ENCODE results near the gene TASL. TPM values are rescaled to one million over a fixed set of nuclear protein-coding genes. Genes with fewer than 3 reads are reported as not detected.
"Not testable (repeated sequence)": the region's sequence is repeated elsewhere in the genome, so short reads cannot be mapped to it uniquely, and the experiment has no call there.

TASL gene
- polyA plus RNA-seq, 1 donor (not counting 4 experiments of a cell fraction or from before 2014, with no cell fraction given), result not detected

DNA sequence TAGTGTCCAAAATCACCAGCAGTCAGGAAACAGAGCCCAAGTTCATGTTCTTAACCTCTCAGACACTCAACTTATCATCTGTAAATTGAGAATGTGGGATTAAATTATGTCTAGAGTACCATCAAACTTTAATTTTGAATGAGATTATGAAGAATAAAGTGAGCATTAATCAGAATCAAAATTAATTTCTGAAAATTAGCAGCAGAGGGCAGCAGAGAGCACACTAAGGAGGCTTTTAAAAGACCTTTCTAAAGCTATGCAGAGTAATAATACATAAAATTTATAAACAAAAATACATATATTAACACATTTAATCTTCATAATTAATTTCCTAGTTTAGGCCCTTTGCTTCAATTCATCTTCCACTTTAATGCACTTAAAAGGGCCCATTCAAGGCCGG, 7.1 kb downstream of the TASL start:
- Histone ChIP-seq H3K27me3 (ENCODE audit: control insufficient read depth, extremely low read depth, insufficient read depth, low read length) (no peaks in the 10 kb centered on the region), H4K20me1 (ENCODE audit: control insufficient read depth, extremely low read depth, insufficient read depth, low read length) (no peaks in the 10 kb centered on the region), H3K4me3 (ENCODE audit: control insufficient read depth in 2 of 3, extremely low read depth in 1 of 3, insufficient read depth in 2 of 3, low read depth in 1 of 3, low read length in 3 of 3) (no peak overlapping the region), H3K9me1 (ENCODE audit: control insufficient read depth, extremely low read depth, insufficient read depth, low read length) (no peaks in the 10 kb centered on the region), H2AFZ (ENCODE audit: control insufficient read depth, low read length) (no peak overlapping the region), H3K9me3 (ENCODE audit: control insufficient read depth, low read depth, low read length) (no peaks in the 10 kb centered on the region), H3K4me1 (ENCODE audit: control insufficient read depth, extremely low read depth, insufficient read depth, low read length) (no peaks in the 10 kb centered on the region), H3K36me3 (ENCODE audit: control insufficient read depth in 2 of 2, extremely low read depth in 1 of 2, insufficient read depth in 2 of 2, low read length in 2 of 2) (no peaks in the 10 kb centered on the region), H3K9ac (ENCODE audit: control insufficient read depth, extremely low read depth, insufficient read depth, low read length) (no peak overlapping the region), H3K79me2 (ENCODE audit: control insufficient read depth, insufficient read depth, low read length) (no peaks in the 10 kb centered on the region), H3K27ac (ENCODE audit: control insufficient read depth, insufficient read depth, low read length) (no peak overlapping the region), H3K4me2 (ENCODE audit: control insufficient read depth, extremely low read depth, insufficient read depth, low read depth, low read length) (no peak overlapping the region)
- no peak for DNase-seq (ENCODE audit: low read depth, low spot score)
- dilution Hi-C loops (cut with MboI; ENCODE audit: extremely low pct_ligation_motif_present, low sequenced_read_pairs), result no loop called here
- no peak for TF ChIP-seq EZH2 (IDR thresholded peaks at IDR 0.05; ENCODE audit: low read length)
- TF ChIP-seq, protein P1, sequence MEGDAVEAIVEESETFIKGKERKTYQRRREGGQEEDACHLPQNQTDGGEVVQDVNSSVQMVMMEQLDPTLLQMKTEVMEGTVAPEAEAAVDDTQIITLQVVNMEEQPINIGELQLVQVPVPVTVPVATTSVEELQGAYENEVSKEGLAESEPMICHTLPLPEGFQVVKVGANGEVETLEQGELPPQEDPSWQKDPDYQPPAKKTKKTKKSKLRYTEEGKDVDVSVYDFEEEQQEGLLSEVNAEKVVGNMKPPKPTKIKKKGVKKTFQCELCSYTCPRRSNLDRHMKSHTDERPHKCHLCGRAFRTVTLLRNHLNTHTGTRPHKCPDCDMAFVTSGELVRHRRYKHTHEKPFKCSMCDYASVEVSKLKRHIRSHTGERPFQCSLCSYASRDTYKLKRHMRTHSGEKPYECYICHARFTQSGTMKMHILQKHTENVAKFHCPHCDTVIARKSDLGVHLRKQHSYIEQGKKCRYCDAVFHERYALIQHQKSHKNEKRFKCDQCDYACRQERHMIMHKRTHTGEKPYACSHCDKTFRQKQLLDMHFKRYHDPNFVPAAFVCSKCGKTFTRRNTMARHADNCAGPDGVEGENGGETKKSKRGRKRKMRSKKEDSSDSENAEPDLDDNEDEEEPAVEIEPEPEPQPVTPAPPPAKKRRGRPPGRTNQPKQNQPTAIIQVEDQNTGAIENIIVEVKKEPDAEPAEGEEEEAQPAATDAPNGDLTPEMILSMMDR (optimal IDR thresholded peaks at IDR 0.05 in 1 of 3, IDR thresholded peaks at IDR 0.05 in 1 of 3, conservative IDR thresholded peaks at IDR 0.05 in 1 of 3; ENCODE audit: extremely low read depth in 1 of 3, insufficient read depth in 2 of 3, low read length in 3 of 3), result peak in 2 of 3 experiments; percentile 14 to 35
- FAIRE-seq, result no peak

DNA sequence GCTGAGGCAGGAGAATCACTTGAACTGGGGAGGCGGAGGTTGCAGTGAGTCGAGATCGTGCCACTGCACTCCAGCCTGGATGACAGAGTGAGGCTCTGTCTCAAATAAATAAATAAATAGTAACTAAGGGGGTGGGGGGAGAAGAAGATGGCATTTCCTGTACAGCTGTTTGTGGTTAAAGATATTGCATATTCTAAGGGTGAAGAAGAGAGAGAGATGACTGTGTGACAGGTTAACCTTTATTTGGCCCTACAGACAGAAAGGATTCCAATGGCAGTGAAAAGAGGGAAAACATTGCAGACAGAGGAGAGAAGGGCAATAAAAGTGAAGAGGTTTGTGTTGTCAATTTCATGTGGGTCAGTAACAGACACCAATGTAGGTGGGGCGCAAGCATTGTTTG, 9.4 kb downstream of the TASL start:
- Histone ChIP-seq H3K9me3 (ENCODE audit: control insufficient read depth, low read depth, low read length) (no peaks in the 10 kb centered on the region), H3K4me2 (ENCODE audit: control insufficient read depth, extremely low read depth, insufficient read depth, low read depth, low read length) (peak overlapping the region; percentile 27), H3K79me2 (ENCODE audit: control insufficient read depth, insufficient read depth, low read length) (no peaks in the 10 kb centered on the region), H3K27ac (ENCODE audit: control insufficient read depth, insufficient read depth, low read length) (no peak overlapping the region), H3K36me3 (ENCODE audit: control insufficient read depth in 2 of 2, extremely low read depth in 1 of 2, insufficient read depth in 2 of 2, low read length in 2 of 2) (no peaks in the 10 kb centered on the region), H3K9ac (ENCODE audit: control insufficient read depth, extremely low read depth, insufficient read depth, low read length) (no peak overlapping the region), H3K27me3 (ENCODE audit: control insufficient read depth, extremely low read depth, insufficient read depth, low read length) (no peaks in the 10 kb centered on the region), H2AFZ (ENCODE audit: control insufficient read depth, low read length) (no peak overlapping the region), H3K4me1 (ENCODE audit: control insufficient read depth, extremely low read depth, insufficient read depth, low read length) (no peaks in the 10 kb centered on the region), H3K9me1 (ENCODE audit: control insufficient read depth, extremely low read depth, insufficient read depth, low read length) (no peaks in the 10 kb centered on the region), H4K20me1 (ENCODE audit: control insufficient read depth, extremely low read depth, insufficient read depth, low read length) (no peaks in the 10 kb centered on the region), H3K4me3 (ENCODE audit: control insufficient read depth in 2 of 3, extremely low read depth in 1 of 3, insufficient read depth in 2 of 3, low read depth in 1 of 3, low read length in 3 of 3) (no peak overlapping the region)
- no peak for DNase-seq (ENCODE audit: low read depth, low spot score)
- FAIRE-seq, result no peak
- dilution Hi-C loops (cut with MboI; ENCODE audit: extremely low pct_ligation_motif_present, low sequenced_read_pairs), result no loop called here
- no peak for TF ChIP-seq EZH2 (IDR thresholded peaks at IDR 0.05; ENCODE audit: low read length)
- TF ChIP-seq, protein P1 (optimal IDR thresholded peaks at IDR 0.05 in 1 of 3, IDR thresholded peaks at IDR 0.05 in 1 of 3, conservative IDR thresholded peaks at IDR 0.05 in 1 of 3; ENCODE audit: extremely low read depth in 1 of 3, insufficient read depth in 2 of 3, low read length in 3 of 3), result no peak

DNA sequence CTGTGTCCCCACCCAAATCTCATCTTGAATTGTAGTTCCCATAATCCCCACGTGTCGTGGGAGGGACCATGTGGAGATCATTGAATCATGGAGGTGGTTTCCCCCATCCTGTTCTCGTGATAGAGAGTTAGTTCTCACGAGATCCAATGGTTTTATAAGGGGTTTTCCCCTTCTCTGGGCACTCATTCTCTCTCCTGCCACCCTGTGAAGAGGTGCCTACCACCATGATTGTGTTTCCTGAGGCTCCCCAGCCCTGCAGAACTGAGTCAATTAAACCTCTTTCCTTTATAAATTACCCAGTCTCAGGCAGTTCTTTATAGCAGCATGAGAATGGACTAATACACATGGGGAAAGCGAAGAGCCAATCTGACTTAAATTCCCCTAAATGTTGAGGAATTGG, 14.5 kb downstream of the TASL start:
- H3K4me3 ChIP-seq (ENCODE audit: control insufficient read depth in 2 of 3, extremely low read depth in 1 of 3, insufficient read depth in 2 of 3, low read depth in 1 of 3, low read length in 3 of 3); H3K4me1 ChIP-seq (ENCODE audit: control insufficient read depth, extremely low read depth, insufficient read depth, low read length); H3K79me2 ChIP-seq (ENCODE audit: control insufficient read depth, insufficient read depth, low read length); H3K4me2 ChIP-seq (ENCODE audit: control insufficient read depth, extremely low read depth, insufficient read depth, low read depth, low read length); H3K9ac ChIP-seq (ENCODE audit: control insufficient read depth, extremely low read depth, insufficient read depth, low read length); H3K27ac ChIP-seq (ENCODE audit: control insufficient read depth, insufficient read depth, low read length); DNase-seq (ENCODE audit: low read depth, low spot score); dilution Hi-C loops (cut with MboI; ENCODE audit: extremely low pct_ligation_motif_present, low sequenced_read_pairs); H3K27me3 ChIP-seq (ENCODE audit: control insufficient read depth, extremely low read depth, insufficient read depth, low read length); H3K9me1 ChIP-seq (ENCODE audit: control insufficient read depth, extremely low read depth, insufficient read depth, low read length); H4K20me1 ChIP-seq (ENCODE audit: control insufficient read depth, extremely low read depth, insufficient read depth, low read length); H3K36me3 ChIP-seq (ENCODE audit: control insufficient read depth in 2 of 2, extremely low read depth in 1 of 2, insufficient read depth in 2 of 2, low read length in 2 of 2); H3K9me3 ChIP-seq (ENCODE audit: control insufficient read depth, low read depth, low read length); FAIRE-seq; H2AFZ ChIP-seq (ENCODE audit: control insufficient read depth, low read length): not testable (repeated sequence)

Measured in keratinocyte (primary cell).